ENCODE measurements around the gene COG7. TPM values are rescaled to one million over a fixed set of nuclear protein-coding genes. Genes with fewer than 3 reads are reported as not detected.
A peak's percentile ranks its signal among the peaks of the same experiment; 100 is the strongest.
"Not testable (repeated sequence)": the region's sequence is repeated elsewhere in the genome, so short reads cannot be mapped to it uniquely, and the experiment has no call there.

The COG7 gene
- total RNA-seq, 1 experiment from 2014 or later = 38.3 TPM

GRCh38 chr16:23452221-23452571 lies 793 bp downstream of the COG7 start:
- Histone ChIP-seq H3K36me3 (ENCODE audit: low read depth) (no peaks in the 10 kb centered on the region), H2AFZ (peak overlapping the region; percentile 99), H3K27me3 (ENCODE audit: insufficient read depth, low read depth) (no peaks in the 10 kb centered on the region), H3K9me3 (ENCODE audit: insufficient read depth, low read depth) (no peaks in the 10 kb centered on the region), H4K20me1 (ENCODE audit: insufficient read depth) (no peaks in the 10 kb centered on the region; the same call in 1 of the 2 replicates), H3K79me2 (ENCODE audit: low read depth) (peaks cover 43% of the 10 kb centered on the region), H3F3A (ENCODE audit: insufficient read depth, low read depth) (peaks cover 6% of the 10 kb centered on the region; the same call in 1 of the 2 replicates), H3K9me2 (ENCODE audit: insufficient read depth) (no peaks in the 10 kb centered on the region), H3K4me2 (peak overlapping the region; percentile 75), H3K4me3 (peak overlapping the region; percentile 97), H3K4me1 (replicated peaks; ENCODE audit: insufficient read depth) (peaks cover 24% of the 10 kb centered on the region), H3K27ac (no peak overlapping the region; the same call in 1 of the 2 replicates)
- BruUV-seq (replicated peaks) = no TSS peak
- TF ChIP-seq EZH2 (IDR thresholded peaks at IDR 0.05; ENCODE audit: low read depth) (no peak), CTCF (conservative IDR thresholded peaks at IDR 0.05) (no peak)
- CTCF ChIA-PET = interaction anchor here (0.7 kb wide), 1 partner anchor 87 kb away, joined by 3 read pairs; no protein-coding TSS in a partner anchor
- intact Hi-C loops (cut with micrococcal nuclease; ENCODE audit: unreplicated experiment) = loop anchor here (5.0 kb wide), 1 partner anchor 55 kb away; no protein-coding TSS in a partner anchor
- DNase-seq = no peak
- POLR2A ChIA-PET (ENCODE audit: unreplicated experiment) = no interaction called here

GRCh38 chr16:23448392-23448791 lies 4.6 kb downstream of the COG7 start:
- Histone ChIP-seq H3K27ac (no peak overlapping the region), H3K4me2 (peak overlapping the region; percentile 33), H3K9me3 (ENCODE audit: insufficient read depth, low read depth) (no peaks in the 10 kb centered on the region), H3F3A (ENCODE audit: insufficient read depth, low read depth) (peaks cover 6% of the 10 kb centered on the region; the same call in 1 of the 2 replicates), H3K79me2 (ENCODE audit: low read depth) (peaks cover 43% of the 10 kb centered on the region), H2AFZ (no peak overlapping the region), H3K27me3 (ENCODE audit: insufficient read depth, low read depth) (no peaks in the 10 kb centered on the region), H3K36me3 (ENCODE audit: low read depth) (no peaks in the 10 kb centered on the region; the same call in 1 of the 2 replicates), H3K4me3 (no peak overlapping the region), H3K4me1 (replicated peaks; ENCODE audit: insufficient read depth) (peaks cover 24% of the 10 kb centered on the region), H4K20me1 (ENCODE audit: insufficient read depth) (no peaks in the 10 kb centered on the region; the same call in 1 of the 2 replicates), H3K9me2 (ENCODE audit: insufficient read depth) (no peaks in the 10 kb centered on the region)
- TF ChIP-seq CTCF (conservative IDR thresholded peaks at IDR 0.05) = no peak
- no peak for TF ChIP-seq EZH2 (IDR thresholded peaks at IDR 0.05; ENCODE audit: low read depth)
- peak; percentile 15 to 75 for DNase-seq
- intact Hi-C loops (cut with micrococcal nuclease; ENCODE audit: unreplicated experiment) = no loop called here
- CTCF ChIA-PET = interaction anchor here (0.6 to 1.0 kb wide), 2 partner anchors 13 to 16 kb away, joined by 4 to 5 read pairs; no protein-coding TSS in a partner anchor
- BruUV-seq (replicated peaks) = no TSS peak
- POLR2A ChIA-PET (ENCODE audit: unreplicated experiment) = interaction anchor here (0.5 to 0.6 kb wide), 2 partner anchors 13 to 91 kb away, joined by 3 read pairs; no protein-coding TSS in a partner anchor

- H3K4me1 ChIP-seq (replicated peaks; ENCODE audit: insufficient read depth); BruUV-seq (replicated peaks); H3K9me3 ChIP-seq (ENCODE audit: insufficient read depth, low read depth); DNase-seq; POLR2A ChIA-PET (ENCODE audit: unreplicated experiment); H3K79me2 ChIP-seq (ENCODE audit: low read depth); H3K4me3 ChIP-seq; H3K4me2 ChIP-seq; H3K27me3 ChIP-seq (ENCODE audit: insufficient read depth, low read depth); H2AFZ ChIP-seq; H4K20me1 ChIP-seq (ENCODE audit: insufficient read depth); H3K9me2 ChIP-seq (ENCODE audit: insufficient read depth); H3K27ac ChIP-seq: not testable (repeated sequence)
- CTCF ChIA-PET = interaction anchor here (0.6 kb wide), 1 partner anchor 217 kb away, joined by 3 read pairs; no protein-coding TSS in a partner anchor
- Histone ChIP-seq H3K36me3 (ENCODE audit: low read depth) (peaks cover 23% of the 10 kb centered on the region), H3F3A (ENCODE audit: insufficient read depth, low read depth) (peaks cover 20% of the 10 kb centered on the region)
- intact Hi-C loops (cut with micrococcal nuclease; ENCODE audit: unreplicated experiment) = loop anchor here (5.0 to 10.0 kb wide), 3 partner anchors 120 to 540 kb away; partner anchors contain the start of genes EARS2 and UBFD1
Measured at GRCh38 chr16:23437542-23437941, 15.4 kb downstream of the COG7 start.
